ENCODE measurements around the gene MED12L.

Gene MED12L

DNA sequence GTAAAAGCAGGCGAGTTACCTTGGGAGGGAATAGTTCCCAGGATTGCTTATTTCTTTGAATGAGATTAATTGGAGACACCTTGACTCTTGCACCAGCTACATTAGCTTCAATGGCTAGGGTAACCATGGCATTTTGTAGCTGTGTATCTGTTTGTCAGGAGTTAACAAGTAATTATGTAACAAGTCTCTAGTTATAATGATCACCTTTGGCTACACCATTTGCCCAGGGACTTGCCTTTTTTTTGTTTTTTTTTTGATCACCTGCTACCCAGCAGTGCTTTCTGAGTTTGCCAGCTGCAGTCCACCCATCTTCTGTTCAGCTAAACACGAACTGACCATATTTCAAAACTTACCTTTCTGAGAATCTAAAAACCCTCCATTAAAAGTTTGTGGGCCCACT is 2.2 kb downstream of the MED12L start:
- DNase-seq: no peak

DNA sequence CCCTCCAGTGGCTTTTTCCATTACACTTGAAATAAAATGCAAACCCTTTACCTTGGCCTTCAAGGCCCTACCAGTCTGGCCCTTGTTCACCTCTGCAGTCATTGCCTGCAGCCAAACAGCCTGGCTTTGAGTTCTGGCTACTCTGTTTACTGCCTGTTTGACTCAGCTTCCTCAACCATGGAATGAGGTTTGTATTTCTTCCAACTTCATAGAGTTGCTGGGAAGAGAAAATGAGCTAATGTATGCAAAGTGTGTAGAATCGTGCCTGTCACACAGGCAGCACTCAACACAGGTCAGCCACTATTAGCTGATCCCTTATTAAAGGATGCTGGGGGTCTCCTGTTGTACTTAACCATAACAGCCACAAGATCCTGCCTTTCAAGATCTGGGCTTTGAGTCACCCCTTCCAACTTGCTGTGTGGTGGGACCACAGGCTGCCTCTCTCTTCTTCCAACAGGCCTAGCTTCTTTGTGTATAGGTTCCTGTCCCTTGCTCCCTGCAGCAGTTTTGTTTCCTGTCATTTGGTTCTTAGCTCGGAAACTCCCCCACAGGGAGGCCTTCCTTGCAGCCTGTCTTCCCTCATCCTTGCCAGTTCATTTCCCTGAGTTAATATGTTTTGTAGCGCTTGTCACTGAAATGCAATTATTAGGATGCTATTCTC is 6.4 kb downstream of the MED12L start:
- no peak for DNase-seq

DNA sequence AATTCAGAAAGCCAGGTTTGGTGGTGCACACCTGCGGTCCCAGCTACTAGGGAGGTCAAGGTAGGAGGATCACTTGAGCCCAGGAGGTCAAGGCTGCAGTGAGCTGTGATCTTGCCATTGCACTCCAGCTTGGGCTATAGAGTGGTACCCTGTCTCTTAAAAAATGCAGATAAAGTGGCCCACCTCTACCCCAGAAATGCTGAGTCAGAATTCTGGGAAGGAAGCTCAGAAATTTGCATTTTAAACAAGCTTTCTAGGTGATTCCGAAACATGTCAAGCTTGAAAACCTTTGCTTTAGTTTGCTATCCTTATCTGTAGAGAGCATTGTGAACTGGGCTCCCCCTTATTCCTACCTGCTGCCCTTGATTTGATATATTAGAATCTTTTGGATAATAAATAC is 7.7 kb downstream of the MED12L start:
- no peak for DNase-seq

DNA sequence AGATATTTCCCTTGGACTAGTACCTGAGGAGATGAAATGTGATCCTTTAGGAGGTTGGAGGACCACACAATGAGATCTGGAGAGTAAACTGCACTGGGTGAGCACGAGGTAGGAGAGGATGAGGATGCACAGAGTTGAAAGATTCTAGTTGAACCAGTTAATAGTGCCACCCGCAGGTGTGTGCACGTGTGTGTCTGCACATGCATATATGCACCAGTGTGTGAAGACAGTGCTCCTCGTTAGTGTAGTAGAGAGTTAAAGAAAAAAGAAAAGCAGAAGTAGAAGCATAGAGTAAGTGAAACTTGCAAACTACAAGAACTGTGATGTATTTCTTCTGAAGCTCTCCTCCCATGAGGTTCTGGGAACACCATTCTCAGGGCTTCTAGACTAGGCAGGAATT is 8.4 kb downstream of the MED12L start:
- no peak for DNase-seq

DNA sequence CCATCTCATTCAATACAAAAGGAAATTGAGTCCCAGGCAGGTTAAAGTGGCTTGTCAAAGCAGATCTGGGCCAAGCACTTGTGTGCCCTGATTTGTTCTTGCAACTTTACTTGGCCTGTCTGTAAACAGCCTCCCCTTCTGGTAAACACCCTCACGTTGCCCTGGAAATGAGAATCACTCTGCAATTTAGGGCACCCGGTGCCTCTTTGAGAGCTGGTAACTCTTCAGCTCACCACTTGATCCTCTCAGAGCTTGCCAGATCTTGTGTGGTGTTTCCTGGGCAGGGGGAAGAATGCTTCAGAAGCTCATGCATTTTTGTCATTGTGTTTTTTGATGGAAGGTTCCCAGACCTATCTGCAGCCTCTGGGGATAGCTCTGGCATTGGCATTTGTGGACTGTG is 11.3 kb downstream of the MED12L start:
- no peak for DNase-seq

DNA sequence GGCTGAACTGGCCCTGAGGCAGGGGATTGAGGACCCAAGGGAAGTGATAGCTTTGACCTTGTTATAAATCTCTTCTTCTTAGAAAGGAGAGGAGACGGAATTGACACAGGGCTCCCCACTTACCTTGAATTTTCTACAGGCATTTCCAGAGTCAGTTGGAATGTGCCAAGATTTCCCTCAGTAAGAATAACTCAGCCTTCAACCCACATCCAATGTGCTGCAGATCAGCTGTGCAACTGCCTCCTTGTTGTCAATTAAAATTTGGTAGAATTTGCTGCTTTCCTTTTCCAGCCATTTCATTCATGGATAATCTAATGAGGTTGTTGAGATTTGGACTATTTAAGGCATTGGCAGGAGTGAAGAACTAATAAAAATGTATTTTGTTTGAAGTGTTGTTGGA is 14.6 kb downstream of the MED12L start:
- no peak for DNase-seq

DNA sequence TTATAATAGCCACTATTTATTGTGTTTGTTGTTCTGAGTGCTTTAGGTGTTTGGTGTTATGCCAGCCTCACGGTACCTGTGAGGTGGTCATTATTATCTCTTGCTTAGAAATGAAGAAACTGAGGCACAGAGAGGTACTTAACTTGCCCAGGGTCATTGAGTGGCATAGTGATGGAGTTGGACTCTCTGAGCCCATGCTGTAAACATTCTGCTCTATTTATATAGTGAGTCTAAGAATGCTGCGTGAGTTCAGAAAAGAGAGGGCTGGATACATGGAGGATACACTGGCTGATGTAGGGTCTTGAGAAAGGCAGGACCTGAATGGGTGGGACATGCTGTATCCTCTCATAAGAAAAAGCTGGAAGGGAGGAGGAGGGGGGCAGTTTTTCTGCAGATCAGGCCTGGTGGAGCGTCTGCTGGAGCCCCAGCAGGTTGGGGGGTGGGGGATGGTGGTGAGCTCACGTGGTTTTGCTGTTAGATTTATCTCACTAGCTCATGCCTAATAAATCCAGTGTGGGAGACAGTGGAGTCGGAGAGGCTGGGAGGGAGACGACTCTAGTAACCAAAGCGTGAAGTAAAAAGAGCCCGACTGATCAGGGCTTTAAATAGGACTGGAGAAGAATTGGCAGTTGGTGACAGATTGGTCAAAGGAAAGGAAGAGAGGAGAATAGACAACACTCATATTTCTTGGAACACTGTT is 16.0 kb downstream of the MED12L start:
- no peak for DNase-seq

DNA sequence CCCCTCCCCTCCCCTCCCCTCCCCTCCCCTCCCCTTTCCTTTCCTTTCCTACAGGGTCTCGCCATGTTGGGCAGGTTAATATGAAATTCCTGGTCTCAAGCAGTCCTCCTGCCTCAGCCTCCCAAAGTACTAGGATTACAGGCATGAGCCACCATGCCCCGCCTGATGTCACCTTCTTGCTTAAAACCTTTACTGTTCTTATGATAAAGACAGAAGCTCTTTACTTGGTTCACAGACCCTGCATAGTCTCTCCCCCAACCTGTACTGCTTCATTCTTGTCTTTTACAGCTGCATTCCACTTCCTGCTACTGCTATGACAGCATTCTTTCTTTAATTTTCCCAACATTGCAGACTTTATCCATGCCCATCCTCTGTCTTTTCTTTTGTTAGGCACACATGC is 20.8 kb downstream of the MED12L start:
- no peak for DNase-seq

DNA sequence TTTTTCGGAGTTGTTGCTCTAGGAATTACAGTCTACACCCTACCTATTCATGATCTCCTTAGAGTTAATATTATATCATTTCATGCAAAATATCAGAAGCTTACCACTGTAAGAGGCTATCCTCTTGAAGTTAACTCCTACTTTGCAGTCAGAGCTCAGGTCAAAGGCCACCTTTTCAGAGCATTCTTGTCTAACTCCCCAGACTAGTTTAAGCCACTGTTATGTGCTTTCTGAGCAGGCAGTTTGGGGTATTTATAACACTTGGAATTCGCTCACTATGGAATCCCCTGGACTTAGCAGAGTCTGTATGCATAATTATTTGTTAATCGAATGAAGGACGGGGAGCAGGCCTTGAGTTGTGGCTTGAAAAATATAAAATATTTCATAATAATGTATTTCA is 21.7 kb downstream of the MED12L start:
- no peak for DNase-seq

DNA sequence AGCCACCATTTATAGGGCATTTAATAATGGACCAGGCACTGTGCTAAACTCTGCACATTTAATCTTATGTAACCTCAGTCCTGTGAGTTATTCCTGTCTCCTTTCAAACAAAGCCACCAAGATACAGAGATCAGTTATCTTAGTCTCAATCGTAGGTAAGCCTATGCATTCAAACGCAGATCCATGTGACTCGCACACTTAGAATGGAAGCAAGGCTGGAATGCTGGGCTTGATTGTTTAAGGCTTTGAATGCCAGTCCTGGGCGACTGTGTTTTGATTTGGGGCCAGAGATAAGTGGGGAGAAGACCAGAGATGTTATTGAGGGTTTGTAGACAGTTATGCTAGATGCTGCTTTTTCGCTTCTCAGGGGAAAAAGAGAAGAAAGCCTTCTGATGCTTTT is 22.2 kb downstream of the MED12L start:
- DNase-seq: no peak

DNA sequence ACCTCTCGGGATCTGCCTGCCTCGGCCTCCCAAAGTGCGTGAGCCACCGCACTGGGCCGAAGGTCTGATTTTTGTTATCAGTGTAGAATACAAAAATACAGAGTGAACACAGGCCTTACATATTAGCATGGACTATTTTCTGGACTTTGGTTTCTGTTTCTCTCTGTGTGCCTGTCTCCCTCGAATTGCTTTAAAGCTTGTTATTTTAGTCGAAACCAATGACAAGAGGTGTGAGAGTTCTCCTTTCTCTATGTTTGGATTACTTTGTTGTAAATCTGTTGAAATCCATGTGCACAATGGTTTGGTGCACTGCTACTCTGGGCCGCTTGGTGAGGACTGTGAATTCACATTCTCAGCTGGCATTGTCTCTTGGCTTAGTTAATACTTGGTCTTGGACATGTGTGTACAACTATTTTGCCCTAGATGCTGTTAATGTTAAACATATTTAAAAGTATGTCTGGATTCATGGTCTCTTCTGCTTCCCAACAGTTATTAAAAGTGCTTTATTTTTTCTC is 23.9 kb downstream of the MED12L start:
- no peak for DNase-seq

DNA sequence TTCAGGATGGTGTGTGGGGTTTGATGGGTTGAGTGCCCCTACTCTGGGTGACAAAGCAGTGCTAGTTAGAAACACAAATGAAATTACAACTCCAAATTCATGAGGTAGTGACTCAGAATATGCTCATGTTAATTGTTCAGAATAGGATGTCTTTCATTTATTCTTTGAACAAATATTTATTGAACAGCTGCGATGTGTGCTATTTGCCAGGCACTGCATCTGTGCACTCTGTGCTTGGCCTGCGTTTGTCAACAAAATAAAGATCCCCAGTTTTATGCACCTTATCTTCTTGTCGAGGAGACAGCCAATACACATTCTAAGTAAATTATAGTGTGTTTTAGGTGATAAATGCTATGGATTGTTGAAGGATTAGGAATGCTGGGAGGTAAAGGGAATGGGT is 27.3 kb downstream of the MED12L start:
- DNase-seq: no peak

DNA sequence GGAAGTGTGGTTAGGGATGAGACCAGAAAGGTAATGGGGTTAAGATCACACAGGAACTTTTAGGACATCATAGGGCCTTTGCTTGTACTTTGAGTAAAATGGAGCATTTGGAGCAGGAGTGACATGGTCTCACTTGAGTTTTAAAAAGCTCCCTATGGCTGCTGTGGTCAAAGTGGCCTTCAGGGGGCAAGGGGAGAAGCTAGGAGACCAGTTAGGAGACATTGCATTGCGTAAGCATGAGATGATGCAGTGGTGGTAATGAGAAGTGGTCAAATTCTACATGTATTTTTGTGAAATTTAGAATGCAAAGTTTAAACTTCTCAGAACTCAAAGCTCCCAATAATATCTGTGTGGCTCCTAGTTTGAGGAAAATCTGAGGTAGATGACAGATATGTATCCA is 27.9 kb downstream of the MED12L start:
- DNase-seq: no peak

DNA sequence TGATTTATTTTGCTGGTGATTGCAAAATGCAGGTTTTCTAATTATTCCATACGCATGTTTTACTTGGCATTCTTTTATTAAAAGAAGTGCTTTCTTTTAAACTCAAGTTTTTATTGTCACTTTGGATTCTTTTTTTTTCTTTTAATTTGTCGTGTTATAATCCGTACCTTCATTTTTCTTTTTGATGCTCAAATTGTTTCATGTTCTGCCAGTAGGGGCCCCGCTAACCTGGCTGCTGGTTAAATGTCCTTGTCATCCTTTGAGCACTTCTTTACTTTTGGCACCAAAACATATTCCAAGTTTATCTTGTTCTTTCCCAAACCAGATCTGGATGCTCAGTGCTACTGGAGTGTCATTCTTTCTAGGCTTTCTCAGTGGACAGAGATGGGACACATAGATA is 31.6 kb downstream of the MED12L start:
- no peak for DNase-seq

DNA sequence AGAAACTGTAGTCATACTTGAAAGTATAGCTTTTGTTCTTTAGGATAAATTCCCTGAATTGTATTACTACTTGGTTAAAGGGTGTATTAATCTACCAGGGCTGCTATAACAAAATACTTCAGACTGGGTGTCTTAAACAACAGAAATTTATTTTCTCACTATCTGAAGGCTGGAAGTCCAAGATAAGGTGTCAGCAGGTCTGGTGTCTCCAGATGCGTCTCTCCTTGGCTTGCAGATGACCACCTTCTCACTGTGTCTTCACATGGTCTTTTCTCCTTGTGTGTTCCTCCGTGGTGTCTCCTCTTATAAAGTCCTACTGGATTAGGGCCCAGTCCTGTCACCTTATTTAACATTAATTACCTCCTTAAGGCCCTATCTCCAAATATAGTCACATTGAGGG is 33.7 kb downstream of the MED12L start:
- DNase-seq: no peak

DNA sequence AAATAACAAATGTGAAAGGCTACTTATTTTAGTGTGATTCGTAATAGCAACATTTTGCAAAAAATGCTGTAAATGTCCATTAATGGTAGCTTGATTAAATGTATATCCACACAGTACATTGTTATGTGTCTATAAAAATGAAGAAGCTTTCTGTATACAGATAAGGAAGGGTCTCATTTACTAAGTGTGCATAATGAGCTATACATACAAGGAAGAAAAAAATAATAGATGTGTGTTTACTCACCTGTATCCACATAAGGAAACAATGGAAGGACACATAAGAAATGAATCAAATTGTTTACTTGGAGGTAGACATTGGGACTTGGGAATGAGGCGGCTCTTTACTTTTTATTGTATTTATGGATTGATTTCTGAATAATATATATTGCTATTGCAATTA is 34.9 kb downstream of the MED12L start:
- DNase-seq: peak; percentile 44

DNA sequence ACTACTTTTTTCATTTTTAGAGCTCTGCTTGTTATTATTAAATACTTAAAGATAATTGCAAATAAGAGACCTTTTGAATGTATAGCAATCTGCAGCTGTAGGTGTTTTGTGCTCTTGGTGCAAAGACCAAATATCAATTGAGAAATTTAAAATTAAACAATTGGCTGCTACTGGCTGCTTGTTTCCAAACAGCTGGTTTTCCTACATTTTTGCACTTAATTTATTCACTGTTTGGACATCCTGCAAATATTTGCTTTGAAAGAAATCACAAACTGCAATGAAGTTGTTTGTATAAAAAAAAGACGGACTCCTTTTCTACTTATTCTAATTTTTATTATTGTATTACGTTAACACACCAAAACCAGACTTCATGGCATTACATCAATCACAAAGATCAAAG is 35.6 kb downstream of the MED12L start:
- DNase-seq: no peak

DNA sequence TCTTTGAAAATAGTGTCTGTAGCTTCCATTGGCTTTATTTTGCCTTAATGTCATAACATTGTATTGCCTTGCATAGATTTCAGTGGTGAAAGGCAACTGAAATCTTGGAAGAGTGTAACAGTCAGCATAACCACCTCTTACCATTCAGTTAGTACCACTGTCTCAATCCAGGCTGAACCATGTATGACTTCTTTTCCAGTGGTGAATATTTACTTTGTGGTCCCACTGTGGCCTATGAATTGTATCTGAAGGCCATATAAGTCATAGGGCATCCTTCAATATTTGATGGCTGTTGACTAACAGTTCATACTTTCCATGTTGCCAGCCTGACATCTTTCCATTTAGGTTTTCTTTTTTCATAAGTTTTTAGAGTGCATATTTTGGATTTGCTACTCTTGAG is 38.4 kb downstream of the MED12L start:
- DNase-seq: no peak

DNA sequence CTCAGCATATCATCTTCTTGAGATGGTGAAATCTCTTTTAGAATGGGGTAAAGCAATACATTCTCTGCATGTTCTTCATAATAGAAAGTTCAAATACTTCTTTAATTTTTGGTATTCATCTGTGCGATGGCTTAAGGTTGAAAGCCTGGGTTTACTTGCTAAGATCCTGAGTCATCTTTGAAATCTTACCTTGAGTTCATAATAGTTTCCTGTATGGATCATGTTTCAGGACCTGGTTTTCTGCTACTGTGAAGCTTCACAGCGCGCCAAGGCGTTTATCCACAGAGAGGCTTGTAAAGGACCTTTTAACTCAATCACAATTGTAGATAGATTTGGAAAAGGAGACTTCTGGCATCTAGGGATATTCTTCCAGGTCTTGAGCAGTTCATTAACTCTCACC is 39.0 kb downstream of the MED12L start:
- no peak for DNase-seq

DNA sequence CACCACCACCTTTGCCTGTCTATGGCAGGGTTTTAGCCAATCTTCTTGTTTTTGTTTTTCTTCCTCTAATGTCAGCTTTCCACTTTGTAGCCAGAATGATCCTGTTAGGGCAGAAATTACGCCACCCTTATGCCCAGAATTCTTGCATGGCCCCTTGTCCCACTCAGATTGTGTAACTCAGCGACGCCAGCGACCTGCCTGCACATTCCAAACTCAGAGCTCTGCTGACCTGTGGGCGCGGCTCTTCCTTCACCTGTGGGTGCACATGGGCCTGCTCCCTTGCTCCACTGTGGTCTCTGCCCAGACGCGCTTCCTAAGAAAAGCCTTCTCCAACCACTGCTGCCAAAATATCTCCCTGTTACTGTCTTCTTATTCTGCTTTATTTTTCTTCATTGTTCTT is 45.0 kb downstream of the MED12L start:
- DNase-seq: no peak

DNA sequence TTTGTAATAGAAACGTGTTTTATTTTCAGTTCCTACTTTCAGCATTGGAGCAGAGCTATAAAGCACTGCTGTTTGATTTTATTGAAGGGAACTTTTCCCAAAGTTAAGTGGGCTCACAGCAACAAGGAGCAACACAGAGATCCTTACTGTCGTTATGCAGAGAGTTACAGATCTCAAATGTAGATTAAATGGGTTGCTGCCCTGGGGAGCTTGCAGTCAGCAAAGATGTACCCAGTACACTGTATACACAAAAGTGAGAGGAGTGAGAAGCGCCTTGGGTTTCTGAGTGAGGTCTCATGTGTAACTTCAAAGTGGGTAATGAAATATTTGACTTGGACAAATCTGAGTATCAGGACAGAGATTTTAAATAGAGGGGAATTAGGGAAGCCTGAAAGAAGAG is 47.7 kb downstream of the MED12L start:
- DNase-seq: no peak

DNA sequence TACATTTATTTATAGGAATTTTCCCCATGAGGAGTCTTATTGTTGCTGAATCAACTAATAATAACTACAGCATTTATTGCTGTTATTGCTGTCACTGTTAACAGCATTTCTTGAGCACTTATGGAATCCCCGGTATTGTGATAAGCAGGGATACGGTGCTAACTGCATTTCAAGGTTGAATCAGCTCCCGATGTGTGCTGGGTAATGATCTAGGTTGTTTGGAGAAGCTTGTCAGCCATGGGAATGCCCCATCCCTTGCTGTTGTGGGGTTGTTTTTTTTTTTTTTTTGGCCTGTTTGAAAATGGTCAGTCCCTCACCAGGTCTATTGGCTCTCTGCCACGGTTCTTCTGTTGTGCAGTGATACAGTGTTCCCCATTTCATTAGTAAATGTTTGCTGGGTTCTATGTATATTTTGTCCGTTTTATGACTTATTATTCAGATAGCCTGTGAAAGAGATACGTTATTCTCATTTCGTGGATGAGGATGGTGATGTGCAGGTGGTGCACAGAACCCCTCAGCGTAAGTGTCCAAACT is 48.5 kb downstream of the MED12L start:
- DNase-seq: no peak

DNA sequence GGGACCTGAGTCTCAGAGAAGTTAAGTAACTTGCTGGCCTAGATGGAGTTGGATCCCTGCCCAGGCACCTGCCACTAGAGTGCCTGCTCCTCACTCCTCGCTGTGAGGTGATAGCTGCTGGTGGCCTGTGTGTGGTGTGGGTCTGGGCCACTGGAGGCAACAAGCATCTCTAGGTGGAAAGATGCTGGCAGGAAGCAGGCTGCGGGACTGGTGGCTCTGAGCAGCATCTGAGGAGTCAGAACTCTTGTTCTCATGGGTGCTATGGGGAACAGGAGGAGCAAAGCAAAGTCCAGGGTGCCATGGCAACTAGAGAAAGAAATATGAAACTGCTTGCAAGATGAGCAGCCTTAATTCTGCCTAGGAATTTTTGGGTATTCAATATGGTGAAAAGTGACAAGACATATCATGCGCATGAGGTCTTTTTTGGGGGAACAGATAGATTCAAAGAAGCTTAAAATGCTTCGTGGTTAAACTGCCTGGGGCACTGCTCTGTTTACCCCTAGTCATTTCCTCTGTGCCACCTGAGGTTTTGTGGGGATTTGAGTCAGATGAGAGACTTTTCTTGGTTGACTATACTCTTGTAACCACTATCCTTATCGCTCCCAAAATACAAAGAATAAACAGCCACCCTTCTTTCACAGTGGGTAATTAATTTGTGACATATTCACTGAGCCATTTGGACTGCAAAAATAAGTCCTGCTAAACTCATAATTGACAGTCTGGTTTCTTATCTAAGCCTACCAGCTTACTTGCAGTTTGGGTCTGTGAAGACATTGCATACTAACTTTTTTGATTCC is 50.3 kb downstream of the MED12L start:
- DNase-seq: peak; percentile 33

DNA sequence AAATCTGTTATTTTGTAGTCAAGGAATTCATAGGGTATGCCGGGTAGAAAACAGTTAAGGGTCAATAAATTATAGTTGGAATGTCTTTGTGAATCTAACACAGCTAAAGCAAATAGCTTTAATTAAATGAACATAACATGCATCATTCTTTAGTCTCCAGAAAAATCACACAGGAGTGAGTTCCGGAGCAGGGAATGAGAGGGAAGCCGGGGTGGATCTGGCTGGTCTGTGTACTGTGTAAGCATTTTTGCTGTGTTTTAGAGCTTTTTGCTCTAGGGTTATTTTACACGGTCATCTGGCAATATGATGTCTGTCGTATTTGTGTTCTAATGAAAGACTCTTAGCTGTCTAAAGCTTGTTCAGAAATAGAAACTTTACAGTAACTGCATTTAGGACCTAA is 57.5 kb downstream of the MED12L start:
- no peak for DNase-seq
